IMR-90 (cell line): ENCODE measurements around the gene SLC13A5. TPM values are rescaled to one million over a fixed set of nuclear protein-coding genes. Genes with fewer than 3 reads are reported as not detected.
"Not testable (repeated sequence)": the region's sequence is repeated elsewhere in the genome, so short reads cannot be mapped to it uniquely, and the experiment has no call there.

ENCODE experiments used
- ATAC-seq: fragments of 200-7000 bp; cut with Tn5 transposase; 2 replicates; pipeline ENCODE4 v1.9.1; 2020; ENCODE audit warnings: low read depth, mild to moderate bottlenecking, moderate library complexity
- BruUV-seq: library from RNA; stranded (reverse); fragments of 400-500 nt; replicated peaks from 2 replicates; lab custom pipeline; 2021; lab: Mats Ljungman, UMichigan
- CTCF ChIA-PET: fragments of 300-600 bp; formaldehyde crosslinking; extraction: SDS; loops from one replicate; lab custom pipeline; 2021; ENCODE audit warnings: antibody characterized with exemption; lab: Yijun Ruan, JAX
- POLR2A ChIA-PET: fragments of 300-600 bp; sonication (Branson Sonifier 250); formaldehyde crosslinking; loops from one replicate; lab custom pipeline; 2022; ENCODE audit warnings: antibody characterized with exemption; ENCODE audit not compliant: unreplicated experiment; lab: Charles Lee
- DNase-seq: peaks from one replicate; pipeline ENCODE4 v3.0.0; 2013
- H2AFZ ChIP-seq: replicated peaks from 2 replicates; pipeline ENCODE3; 2013; ENCODE audit warnings: low read length, mild to moderate bottlenecking; ENCODE audit not compliant: poor library complexity
- H2AK5ac ChIP-seq: 2 replicates; pipeline ENCODE4 v1.6.1; 2013; ENCODE audit warnings: low read depth, low read length, inconsistent platforms
- H2AK9ac ChIP-seq: replicated peaks from 2 replicates; pipeline ENCODE3; 2013; ENCODE audit warnings: mild to moderate bottlenecking, low read depth, low read length, moderate library complexity; ENCODE audit not compliant: poor library complexity
- H2BK120ac ChIP-seq: 2 replicates; pipeline ENCODE4 v1.6.1; 2013; ENCODE audit warnings: low read depth, low read length, inconsistent platforms
- H2BK15ac ChIP-seq: 3 replicates; pipeline ENCODE4 v1.6.1; 2013; ENCODE audit warnings: low read depth, low read length, inconsistent platforms
- H2BK20ac ChIP-seq: 2 replicates; pipeline ENCODE4 v1.6.1; 2013; ENCODE audit warnings: low read depth, mild to moderate bottlenecking, inconsistent platforms, low read length, moderate library complexity
- H2BK5ac ChIP-seq: 2 replicates; pipeline ENCODE4 v1.6.1; 2013; ENCODE audit warnings: mild to moderate bottlenecking, low read depth, low read length, inconsistent platforms; ENCODE audit not compliant: poor library complexity, severe bottlenecking
- H3K14ac ChIP-seq: replicated peaks from 2 replicates; pipeline ENCODE4 v1.6.1; 2013; ENCODE audit warnings: low read depth, low read length, inconsistent platforms
- H3K18ac ChIP-seq: 2 replicates; pipeline ENCODE4 v1.6.1; 2013; ENCODE audit warnings: low read depth, low read length, control low read depth
- H3K23ac ChIP-seq: 2 replicates; pipeline ENCODE4 v1.6.1; 2013; ENCODE audit warnings: low read depth, low read length, inconsistent platforms
- H3K27ac ChIP-seq: 2 replicates; pipeline ENCODE4 v1.5.1; 2013; ENCODE audit warnings: mild to moderate bottlenecking, control low read depth, low read length; ENCODE audit not compliant: insufficient read depth
- H3K27me3 ChIP-seq: 2 replicates; pipeline ENCODE4 v1.6.1; 2013; ENCODE audit warnings: low read length; ENCODE audit not compliant: control insufficient read depth, insufficient read depth
- H3K36me3 ChIP-seq: 2 replicates; pipeline ENCODE4 v1.6.1; 2013; ENCODE audit warnings: low read length, mixed read lengths; ENCODE audit not compliant: control insufficient read depth, insufficient read depth
- H3K4ac ChIP-seq: 2 replicates; pipeline ENCODE4 v1.6.1; 2013; ENCODE audit warnings: low read depth, low read length, inconsistent platforms
- H3K4me1 ChIP-seq: 2 replicates; pipeline ENCODE4 v1.6.1; 2013; ENCODE audit warnings: low read length, mixed read lengths; ENCODE audit not compliant: control insufficient read depth, insufficient read depth
- H3K4me2 ChIP-seq: 2 replicates; pipeline ENCODE4 v1.6.1; 2013; ENCODE audit warnings: low read depth, mild to moderate bottlenecking, control low read depth, low read length, moderate library complexity
- H3K4me3 ChIP-seq: 2 replicates; pipeline ENCODE4 v1.5.1; 2013; ENCODE audit warnings: low read depth, mild to moderate bottlenecking, control low read depth, low read length, moderate library complexity; ENCODE audit not compliant: insufficient read depth
- H3K56ac ChIP-seq: 2 replicates; pipeline ENCODE4 v1.6.1; 2013; ENCODE audit warnings: low read length, inconsistent platforms; ENCODE audit not compliant: insufficient read depth; ENCODE audit errors: extremely low read depth
- H3K79me1 ChIP-seq, 2 experiments: 2 replicates each; pipeline ENCODE4 v1.6.1; 2013; ENCODE audit warnings: low read length in 2 of 2, inconsistent platforms in 1 of 2, low read depth in 1 of 2
- H3K9ac ChIP-seq: 2 replicates; pipeline ENCODE4 v1.6.1; 2013; ENCODE audit warnings: low read depth, low read length, control low read depth
- H3K9me1 ChIP-seq: 2 replicates; pipeline ENCODE4 v1.6.1; 2013; ENCODE audit warnings: low read length, inconsistent platforms; ENCODE audit not compliant: insufficient read depth
- H3K9me3 ChIP-seq: 2 replicates; pipeline ENCODE4 v1.6.1; 2013; ENCODE audit warnings: low read length; ENCODE audit not compliant: control insufficient read depth, insufficient read depth
- H4K20me1 ChIP-seq: 2 replicates; pipeline ENCODE4 v1.6.1; 2013; ENCODE audit warnings: low read length, inconsistent platforms; ENCODE audit not compliant: insufficient read depth
- H4K5ac ChIP-seq: 2 replicates; pipeline ENCODE4 v1.6.1; 2013; ENCODE audit warnings: mild to moderate bottlenecking, low read depth, low read length, control low read depth
- H4K8ac ChIP-seq, 2 experiments: 2 replicates each; pipeline ENCODE4 v1.6.1; 2013; ENCODE audit warnings: low read depth in 2 of 2, low read length in 2 of 2, control low read depth in 1 of 2, inconsistent platforms in 1 of 2
- H4K91ac ChIP-seq: 2 replicates; pipeline ENCODE4 v1.6.1; 2013; ENCODE audit warnings: low read depth, low read length, inconsistent platforms; ENCODE audit not compliant: insufficient read depth
- WGBS, 2 experiments: methylation state at CpG; one replicate each; pipeline versions ENCODE4 v1.1.5 to v1.1.7; 2013; ENCODE audit warnings: missing lambda C conversion rate in 2 of 2; ENCODE audit not compliant: insufficient read length in 1 of 2; ENCODE audit errors: extremely low coverage in 2 of 2; 5-methylcytosine and 5-hydroxymethylcytosine counted together
- dilution Hi-C: fragments of 300-500 bp; cut with HindIII; formaldehyde crosslinking; loops from one replicate; pipeline ENCODE4 v1.14.3; 2018; ENCODE audit warnings: low sequenced_read_pairs; ENCODE audit not compliant: unreplicated experiment
- in situ Hi-C: fragments of 300-500 bp; cut with MboI; formaldehyde crosslinking; loops from 3 replicates; pipeline ENCODE4 v1.14.3; 2019; ENCODE audit warnings: low sequenced_read_pairs, inconsistent platforms, mixed read lengths
- intact Hi-C: fragments of 100-400 bp; cut with micrococcal nuclease; formaldehyde crosslinking; loops from 2 replicates; pipeline ENCODE4 v1.10.0; 2022
- polyA plus RNA-seq, 3 experiments: library from polyadenylated mRNA; depleted of rRNA; stranded (reverse); fragments of >200 nt; gene quantifications; 2 replicates each; pipeline ENCODE4 v1.2.3, GENCODE V29; 2012; ENCODE audit warnings: low replicate concordance in 1 of 3
- total RNA-seq: library from RNA; depleted of rRNA; stranded (reverse); fragments of >200 nt; gene quantifications from 2 replicates; pipeline ENCODE4 v1.2.3, GENCODE V29; 2012

The SLC13A5 gene
- total and polyA plus RNA-seq, 2 of the 4 experiments (the other 2 are of a cell fraction) = not detected

DNA sequence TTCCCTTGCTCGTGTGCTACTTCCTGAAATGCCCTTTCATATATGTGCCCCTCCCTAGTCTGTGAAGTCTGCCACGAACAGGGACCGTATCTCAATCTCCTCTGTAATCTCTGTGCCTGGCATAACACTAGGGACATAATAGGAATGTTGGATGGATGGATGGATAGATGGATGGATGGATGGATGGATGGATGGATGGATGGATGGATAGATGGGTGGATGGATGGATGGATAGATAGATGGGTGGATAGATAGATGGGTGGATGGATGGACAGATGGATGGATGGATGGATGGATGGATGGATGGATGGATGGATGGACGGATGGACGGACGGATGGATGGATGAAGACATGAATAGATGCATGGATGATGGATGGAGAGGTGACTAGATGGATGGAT is 21.2 kb downstream of the SLC13A5 start:
- H4K91ac ChIP-seq, DNase-seq, H4K5ac ChIP-seq, H3K9me3 ChIP-seq, H3K4me3 ChIP-seq, H3K18ac ChIP-seq, H3K23ac ChIP-seq, H3K9me1 ChIP-seq, H3K79me1 ChIP-seq, H3K4me2 ChIP-seq, intact Hi-C loops, H2AFZ ChIP-seq, BruUV-seq, H2BK5ac ChIP-seq, in situ Hi-C loops, H2BK20ac ChIP-seq, H2BK15ac ChIP-seq, H4K8ac ChIP-seq, CTCF ChIA-PET, POLR2A ChIA-PET, H3K27ac ChIP-seq, H2AK5ac ChIP-seq, H4K20me1 ChIP-seq, ATAC-seq, H3K14ac ChIP-seq, H2AK9ac ChIP-seq, H3K4ac ChIP-seq, H2BK120ac ChIP-seq, H3K9ac ChIP-seq, H3K36me3 ChIP-seq, H3K4me1 ChIP-seq, dilution Hi-C loops, H3K56ac ChIP-seq: not testable (repeated sequence)
- WGBS, 2 experiments = no CpG with 5 or more reads among the region's 6 CpGs
- peaks cover 11% of the 10 kb centered on the region for H3K27me3 ChIP-seq
